AG04449 (cell line): ENCODE measurements around the gene UQCC5.

Source experiments
- CTCF ChIA-PET: fragments of 350-600 bp; formaldehyde crosslinking; extraction: SDS; loops from one replicate; lab custom pipeline; 2021; ENCODE audit warnings: antibody characterized with exemption; lab: Yijun Ruan, JAX
- POLR2A ChIA-PET: fragments of 400-600, 350-600 bp; formaldehyde crosslinking; extraction: SDS; loops from one replicate; lab custom pipeline; 2020; ENCODE audit warnings: antibody characterized with exemption, inconsistent platforms; lab: Yijun Ruan, JAX
- DNase-seq: peaks from one replicate; pipeline ENCODE4 v3.0.0-alpha.2; 2010; ENCODE audit warnings: low read depth, low spot score
- H3K4me3 ChIP-seq: 2 replicates; pipeline ENCODE4 v1.5.1; 2011; ENCODE audit warnings: low read depth, mild to moderate bottlenecking, control low read depth, low read length
- CTCF ChIP-seq: IDR thresholded peaks from one replicate; pipeline ENCODE4 v1.5.1; 2011; ENCODE audit warnings: mild to moderate bottlenecking, moderate library complexity, low read length, control low read depth, inconsistent platforms; ENCODE audit not compliant: insufficient read depth; ENCODE audit errors: missing control alignments

Gene UQCC5

GRCh38 chr3:52516509-52517195, 19.8 kb upstream of the UQCC5 start:
- no peak overlapping the region for H3K4me3 ChIP-seq
- no peak for DNase-seq
- CTCF ChIA-PET, result interaction anchor here (1.0 kb wide), 1 partner anchor 89 kb away, joined by 3 read pairs; no protein-coding TSS in a partner anchor
- TF ChIP-seq CTCF, result no peak
- POLR2A ChIA-PET, result no interaction called here

- H3K4me3 ChIP-seq, result peak overlapping the region; percentile 18
- DNase-seq, result no peak
- CTCF ChIA-PET, result interaction anchor here (0.8 to 1.0 kb wide), 2 partner anchors 12 to 90 kb away, joined by 3 read pairs; no protein-coding TSS in a partner anchor
- no peak for TF ChIP-seq CTCF
- POLR2A ChIA-PET, result no interaction called here
Measured at GRCh38 chr3:52517796-52518722, 18.3 kb upstream of the UQCC5 start.

GRCh38 chr3:52518723-52519444, 17.5 kb upstream of the UQCC5 start:
- TF ChIP-seq CTCF, result no peak
- no peak for DNase-seq
- H3K4me3 ChIP-seq, result peak overlapping the region; percentile 43
- ChIA-PET POLR2A (no interaction called here), CTCF (interaction anchor here (0.8 kb wide), 1 partner anchor 11 kb away, joined by 3 read pairs; no protein-coding TSS in a partner anchor)

GRCh38 chr3:52519445-52520140, 16.8 kb upstream of the UQCC5 start:
- TF ChIP-seq CTCF, result no peak
- CTCF ChIA-PET, result no interaction called here
- H3K4me3 ChIP-seq, result no peak overlapping the region
- no peak for DNase-seq
- POLR2A ChIA-PET, result no interaction called here

GRCh38 chr3:52520141-52520667, 16.2 kb upstream of the UQCC5 start:
- DNase-seq, result no peak
- H3K4me3 ChIP-seq, result no peak overlapping the region
- TF ChIP-seq CTCF, result no peak
- ChIA-PET POLR2A (no interaction called here), CTCF (no interaction called here)
